Liver (tissue), 3 donors: ENCODE data around the gene GON4L.
"Not testable (repeated sequence)": the region's sequence is repeated elsewhere in the genome, so short reads cannot be mapped to it uniquely, and the experiment has no call there.

Experiments used
- RXRA ChIP-seq, 2 donors: IDR thresholded peaks; 2 replicates each; pipeline ENCODE4 v1.6.1; 2017 to 2018; ENCODE audit warnings: antibody characterized with exemption in 2 of 2, mild to moderate bottlenecking in 1 of 2
- SP1 ChIP-seq: IDR thresholded peaks from 2 replicates; pipeline ENCODE4 v1.6.1; 2018; ENCODE audit warnings: antibody characterized with exemption, mild to moderate bottlenecking
- YY1 ChIP-seq: IDR thresholded peaks from 2 replicates; pipeline ENCODE4 v1.6.1; 2016; ENCODE audit warnings: antibody characterized with exemption, mild to moderate bottlenecking
- TF ChIP-seq, protein P1 (sequence below): fragments of 150-350 bp; IDR thresholded peaks from 2 replicates; pipeline ENCODE4 v1.5.1; 2017; ENCODE audit warnings: improper control_type of control experiment, low read depth, low read length; ENCODE audit not compliant: missing input control
- TF ChIP-seq, protein P2 (sequence below): IDR thresholded peaks from 2 replicates; pipeline ENCODE4 v1.6.1; 2016; ENCODE audit warnings: antibody characterized with exemption
- TF ChIP-seq, protein P3 (sequence below): IDR thresholded peaks from 2 replicates; pipeline ENCODE4 v1.6.1; 2016; ENCODE audit warnings: antibody characterized with exemption, mild to moderate bottlenecking
- donor health status: healthy.
- donor health status: healthy.

DNA sequence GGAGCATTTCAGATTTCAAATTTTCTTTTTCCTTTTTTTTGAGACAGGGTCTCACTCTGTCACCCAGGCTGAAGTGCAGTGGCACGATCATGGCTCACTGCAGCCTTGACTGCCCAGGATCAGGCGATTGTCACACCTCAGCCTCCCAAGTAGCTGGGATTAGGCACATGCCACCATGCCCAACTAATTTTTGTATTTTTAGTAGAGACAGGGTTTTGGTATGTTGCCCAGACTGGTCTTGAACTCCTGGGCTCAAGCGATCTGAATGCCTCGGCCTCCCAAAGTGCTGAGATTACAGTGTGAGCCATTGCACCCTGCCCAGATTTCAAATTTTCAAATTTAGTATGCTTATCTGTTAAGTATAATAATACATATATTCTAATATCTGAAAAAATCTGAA lies 61.4 kb downstream of the GON4L start:
- TF ChIP-seq, protein P1, sequence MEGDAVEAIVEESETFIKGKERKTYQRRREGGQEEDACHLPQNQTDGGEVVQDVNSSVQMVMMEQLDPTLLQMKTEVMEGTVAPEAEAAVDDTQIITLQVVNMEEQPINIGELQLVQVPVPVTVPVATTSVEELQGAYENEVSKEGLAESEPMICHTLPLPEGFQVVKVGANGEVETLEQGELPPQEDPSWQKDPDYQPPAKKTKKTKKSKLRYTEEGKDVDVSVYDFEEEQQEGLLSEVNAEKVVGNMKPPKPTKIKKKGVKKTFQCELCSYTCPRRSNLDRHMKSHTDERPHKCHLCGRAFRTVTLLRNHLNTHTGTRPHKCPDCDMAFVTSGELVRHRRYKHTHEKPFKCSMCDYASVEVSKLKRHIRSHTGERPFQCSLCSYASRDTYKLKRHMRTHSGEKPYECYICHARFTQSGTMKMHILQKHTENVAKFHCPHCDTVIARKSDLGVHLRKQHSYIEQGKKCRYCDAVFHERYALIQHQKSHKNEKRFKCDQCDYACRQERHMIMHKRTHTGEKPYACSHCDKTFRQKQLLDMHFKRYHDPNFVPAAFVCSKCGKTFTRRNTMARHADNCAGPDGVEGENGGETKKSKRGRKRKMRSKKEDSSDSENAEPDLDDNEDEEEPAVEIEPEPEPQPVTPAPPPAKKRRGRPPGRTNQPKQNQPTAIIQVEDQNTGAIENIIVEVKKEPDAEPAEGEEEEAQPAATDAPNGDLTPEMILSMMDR, result not testable (repeated sequence)
- TF ChIP-seq, protein P2, sequence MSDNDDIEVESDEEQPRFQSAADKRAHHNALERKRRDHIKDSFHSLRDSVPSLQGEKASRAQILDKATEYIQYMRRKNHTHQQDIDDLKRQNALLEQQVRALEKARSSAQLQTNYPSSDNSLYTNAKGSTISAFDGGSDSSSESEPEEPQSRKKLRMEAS, result not testable (repeated sequence)
- not testable (repeated sequence) for TF ChIP-seq SP1; YY1; RXRA (IDR thresholded peaks at IDR 0.05)
- TF ChIP-seq, protein P3, sequence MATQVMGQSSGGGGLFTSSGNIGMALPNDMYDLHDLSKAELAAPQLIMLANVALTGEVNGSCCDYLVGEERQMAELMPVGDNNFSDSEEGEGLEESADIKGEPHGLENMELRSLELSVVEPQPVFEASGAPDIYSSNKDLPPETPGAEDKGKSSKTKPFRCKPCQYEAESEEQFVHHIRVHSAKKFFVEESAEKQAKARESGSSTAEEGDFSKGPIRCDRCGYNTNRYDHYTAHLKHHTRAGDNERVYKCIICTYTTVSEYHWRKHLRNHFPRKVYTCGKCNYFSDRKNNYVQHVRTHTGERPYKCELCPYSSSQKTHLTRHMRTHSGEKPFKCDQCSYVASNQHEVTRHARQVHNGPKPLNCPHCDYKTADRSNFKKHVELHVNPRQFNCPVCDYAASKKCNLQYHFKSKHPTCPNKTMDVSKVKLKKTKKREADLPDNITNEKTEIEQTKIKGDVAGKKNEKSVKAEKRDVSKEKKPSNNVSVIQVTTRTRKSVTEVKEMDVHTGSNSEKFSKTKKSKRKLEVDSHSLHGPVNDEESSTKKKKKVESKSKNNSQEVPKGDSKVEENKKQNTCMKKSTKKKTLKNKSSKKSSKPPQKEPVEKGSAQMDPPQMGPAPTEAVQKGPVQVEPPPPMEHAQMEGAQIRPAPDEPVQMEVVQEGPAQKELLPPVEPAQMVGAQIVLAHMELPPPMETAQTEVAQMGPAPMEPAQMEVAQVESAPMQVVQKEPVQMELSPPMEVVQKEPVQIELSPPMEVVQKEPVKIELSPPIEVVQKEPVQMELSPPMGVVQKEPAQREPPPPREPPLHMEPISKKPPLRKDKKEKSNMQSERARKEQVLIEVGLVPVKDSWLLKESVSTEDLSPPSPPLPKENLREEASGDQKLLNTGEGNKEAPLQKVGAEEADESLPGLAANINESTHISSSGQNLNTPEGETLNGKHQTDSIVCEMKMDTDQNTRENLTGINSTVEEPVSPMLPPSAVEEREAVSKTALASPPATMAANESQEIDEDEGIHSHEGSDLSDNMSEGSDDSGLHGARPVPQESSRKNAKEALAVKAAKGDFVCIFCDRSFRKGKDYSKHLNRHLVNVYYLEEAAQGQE, result not testable (repeated sequence)
